Upper lobe of right lung (tissue), 1 donor: Measurements from ENCODE around the gene AMPD1. TPM values are rescaled to one million over a fixed set of nuclear protein-coding genes. Genes with fewer than 3 reads are reported as not detected.

Source experiments
- ATAC-seq: fragments of 200-7000 bp; cut with Tn5 transposase; one replicate; pipeline ENCODE4 v1.9.1; 2020; ENCODE audit warnings: mild to moderate bottlenecking, moderate library complexity
- DNase-seq: peaks from one replicate; pipeline ENCODE4 v3.0.0-alpha.2; 2020
- H3K27ac ChIP-seq: fragments of 200-600 bp; one replicate; pipeline ENCODE4 v1.8.0; 2022
- H3K27me3 ChIP-seq: fragments of 200-600 bp; one replicate; pipeline ENCODE4 v1.8.0; 2022; ENCODE audit warnings: mild to moderate bottlenecking
- H3K36me3 ChIP-seq: fragments of 200-600 bp; one replicate; pipeline ENCODE4 v1.8.0; 2022
- H3K4me1 ChIP-seq: fragments of 200-600 bp; one replicate; pipeline ENCODE4 v1.8.0; 2022
- H3K4me3 ChIP-seq: fragments of 200-600 bp; one replicate; pipeline ENCODE4 v1.8.0; 2022; ENCODE audit warnings: mild to moderate bottlenecking
- H3K9me3 ChIP-seq: fragments of 200-600 bp; one replicate; pipeline ENCODE4 v1.8.0; 2022
- intact Hi-C: fragments of 100-400 bp; cut with DNase I; formaldehyde crosslinking; loops from one replicate; pipeline ENCODE4 v1.11.0; 2022
- total RNA-seq: library from RNA; stranded (reverse); fragmentation: NEBNext Ultra II Directional; extraction: Animal tissue kit (Norgen Biotek cat#: 25700); gene quantifications from one replicate; pipeline ENCODE4 v1.2.1, GENCODE V29; 2021
- TF ChIP-seq, protein P1 (sequence below): fragments of 200-600 bp; IDR thresholded peaks from one replicate; pipeline ENCODE4 v1.8.0; 2022; ENCODE audit warnings: antibody characterized with exemption
- donor health status: DM: no; HTN: yes; CAD: no; lungs with severe emphysema.

Gene AMPD1
- total RNA-seq, 1 donor from 2014 or later = not detected

DNA sequence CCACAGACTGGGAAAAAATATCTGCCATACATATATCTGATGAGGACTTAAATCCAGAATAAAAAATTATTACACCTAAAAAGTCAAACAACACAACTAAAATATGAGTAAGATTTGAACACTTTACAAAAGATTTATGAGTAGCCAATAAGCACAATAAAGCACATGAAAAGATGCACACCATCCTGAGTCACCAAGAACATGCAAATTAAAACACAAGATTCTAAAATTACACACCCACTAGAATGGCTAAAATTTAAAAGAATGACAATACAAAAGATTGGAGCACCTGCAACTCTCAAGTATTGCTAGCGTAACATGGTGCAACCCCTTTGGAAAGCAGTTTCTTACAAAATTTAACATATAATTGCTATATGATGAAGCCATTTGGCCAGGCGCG is 56.4 kb downstream of the AMPD1 start:
- Histone ChIP-seq H3K27ac (no peak overlapping the region), H3K4me1 (no peaks in the 10 kb centered on the region), H3K27me3 (no peaks in the 10 kb centered on the region), H3K36me3 (no peaks in the 10 kb centered on the region), H3K4me3 (no peak overlapping the region), H3K9me3 (no peaks in the 10 kb centered on the region)
- DNase-seq = no peak
- no peak for ATAC-seq
- TF ChIP-seq, protein P1, sequence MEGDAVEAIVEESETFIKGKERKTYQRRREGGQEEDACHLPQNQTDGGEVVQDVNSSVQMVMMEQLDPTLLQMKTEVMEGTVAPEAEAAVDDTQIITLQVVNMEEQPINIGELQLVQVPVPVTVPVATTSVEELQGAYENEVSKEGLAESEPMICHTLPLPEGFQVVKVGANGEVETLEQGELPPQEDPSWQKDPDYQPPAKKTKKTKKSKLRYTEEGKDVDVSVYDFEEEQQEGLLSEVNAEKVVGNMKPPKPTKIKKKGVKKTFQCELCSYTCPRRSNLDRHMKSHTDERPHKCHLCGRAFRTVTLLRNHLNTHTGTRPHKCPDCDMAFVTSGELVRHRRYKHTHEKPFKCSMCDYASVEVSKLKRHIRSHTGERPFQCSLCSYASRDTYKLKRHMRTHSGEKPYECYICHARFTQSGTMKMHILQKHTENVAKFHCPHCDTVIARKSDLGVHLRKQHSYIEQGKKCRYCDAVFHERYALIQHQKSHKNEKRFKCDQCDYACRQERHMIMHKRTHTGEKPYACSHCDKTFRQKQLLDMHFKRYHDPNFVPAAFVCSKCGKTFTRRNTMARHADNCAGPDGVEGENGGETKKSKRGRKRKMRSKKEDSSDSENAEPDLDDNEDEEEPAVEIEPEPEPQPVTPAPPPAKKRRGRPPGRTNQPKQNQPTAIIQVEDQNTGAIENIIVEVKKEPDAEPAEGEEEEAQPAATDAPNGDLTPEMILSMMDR = no peak
- intact Hi-C loops = no loop called here

DNA sequence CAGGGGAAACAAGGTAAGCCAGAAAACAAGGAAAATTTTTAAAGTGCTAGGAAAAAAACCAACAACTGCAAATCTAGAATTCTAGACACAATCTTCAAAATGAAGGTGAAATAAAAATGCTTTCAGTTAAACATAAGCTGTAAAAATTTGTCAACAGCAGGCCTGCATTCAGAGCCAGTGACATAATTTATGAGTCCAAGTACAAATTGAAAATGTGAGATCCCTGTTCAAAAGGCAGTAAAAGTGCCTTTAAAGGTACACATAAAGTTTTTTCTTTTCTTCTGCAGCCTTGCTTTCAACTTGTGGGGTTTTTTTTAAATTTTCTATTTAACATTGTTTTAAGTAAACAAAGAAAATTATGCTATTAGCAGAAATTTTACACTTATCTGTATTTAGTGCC is 62.9 kb downstream of the AMPD1 start:
- Histone ChIP-seq H3K9me3 (no peaks in the 10 kb centered on the region), H3K4me1 (no peaks in the 10 kb centered on the region), H3K4me3 (no peak overlapping the region), H3K27me3 (no peaks in the 10 kb centered on the region), H3K27ac (no peak overlapping the region), H3K36me3 (no peaks in the 10 kb centered on the region)
- no peak for DNase-seq
- ATAC-seq = no peak
- TF ChIP-seq, protein P1 = no peak
- intact Hi-C loops = no loop called here

DNA sequence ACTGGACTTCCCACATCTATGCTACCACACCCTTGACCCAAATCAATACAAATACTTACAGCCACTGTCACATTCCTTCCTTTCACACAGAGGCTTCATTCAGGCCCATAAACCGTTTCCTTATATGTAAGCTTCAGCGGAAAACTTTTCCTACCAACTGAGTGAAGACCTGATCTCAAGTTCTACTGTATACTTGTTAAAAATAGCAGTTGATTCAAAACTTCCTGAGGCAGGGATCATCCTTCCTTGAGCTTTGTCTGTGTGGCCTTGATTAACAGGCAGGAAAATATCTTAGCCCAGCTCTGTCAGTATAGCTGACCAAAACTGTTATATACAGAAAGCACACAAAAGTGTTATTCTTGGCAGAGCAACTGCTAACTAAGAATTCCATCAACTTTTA is 68.2 kb downstream of the AMPD1 start:
- Histone ChIP-seq H3K9me3 (no peaks in the 10 kb centered on the region), H3K4me3 (no peak overlapping the region), H3K36me3 (no peaks in the 10 kb centered on the region), H3K27me3 (no peaks in the 10 kb centered on the region), H3K4me1 (no peaks in the 10 kb centered on the region), H3K27ac (no peak overlapping the region)
- TF ChIP-seq, protein P1 = no peak
- no peak for DNase-seq
- intact Hi-C loops = no loop called here
- no peak for ATAC-seq

DNA sequence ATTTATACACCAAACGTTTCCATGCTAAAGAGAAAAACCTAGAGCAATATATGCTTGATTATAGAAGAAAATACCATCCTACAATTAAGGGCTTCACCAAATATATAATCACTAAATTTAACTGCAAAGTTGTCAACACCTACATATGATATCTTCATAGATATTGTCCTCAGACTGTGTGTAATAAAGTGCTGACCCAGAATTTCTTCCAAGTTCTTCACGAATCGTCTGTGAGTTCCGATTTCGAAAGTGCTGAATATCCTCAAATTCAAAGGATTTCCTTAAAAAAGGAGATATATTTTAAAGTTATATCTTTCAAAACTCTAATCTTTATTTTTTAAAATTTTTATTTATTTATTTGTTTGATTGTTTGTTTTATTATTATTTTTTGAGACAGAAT is 72.0 kb downstream of the AMPD1 start:
- Histone ChIP-seq H3K27me3 (no peaks in the 10 kb centered on the region), H3K4me1 (no peaks in the 10 kb centered on the region), H3K27ac (no peak overlapping the region), H3K36me3 (no peaks in the 10 kb centered on the region), H3K9me3 (no peaks in the 10 kb centered on the region), H3K4me3 (no peak overlapping the region)
- DNase-seq (no peak), ATAC-seq (no peak)
- intact Hi-C loops = no loop called here
- TF ChIP-seq, protein P1 = no peak

Other genes starting within 250 kb of the AMPD1 start
- gene TRIM33, start 184.3 kb downstream of the AMPD1 start, total RNA-seq = 37.3 TPM
- 26.0 TPM for gene BCAS2, start 113.9 kb downstream of the AMPD1 start, total RNA-seq
- gene DENND2C, start 25.5 kb downstream of the AMPD1 start, total RNA-seq = 2.3 TPM
- 26.5 TPM for gene NRAS, start 21.2 kb upstream of the AMPD1 start, total RNA-seq
- gene CSDE1, start 62.4 kb upstream of the AMPD1 start, total RNA-seq = 551 TPM
- 31.2 TPM for gene SIKE1, start 85.1 kb upstream of the AMPD1 start, total RNA-seq
- gene SYCP1, start 159.3 kb upstream of the AMPD1 start, total RNA-seq = not detected